Heart left ventricle (tissue), 13 donors: ENCODE measurements around the gene FUBP1.

ENCODE experiments used
- CTCF ChIP-seq, 12 donors: fragments of 200-600 bp; sonication (generic) in 4 of 12; IDR thresholded peaks; one replicate each; pipeline versions ENCODE4 v1.5.0 to v1.8.0; 2018 to 2022; ENCODE audit warnings: antibody characterized with exemption in 12 of 12, mild to moderate bottlenecking in 5 of 12
- POLR2A ChIP-seq, 2 donors: fragments of 450-650 bp; IDR thresholded peaks; one replicate each; pipeline ENCODE4 v1.6.1; 2017; ENCODE audit warnings: antibody characterized with exemption in 2 of 2, mild to moderate bottlenecking in 2 of 2, moderate library complexity in 2 of 2
- donor health status: ischemic (EF 13 %, LVEDD 7.1; RV severe dilation, severe dysfunction).
- donor health status: DM: no; HTN: yes; CAD: no.
- donor health status: DM: no; HTN: no; CAD: no.
- donor health status: ischemic (EF 25% LVEDD 6.9; RV normal size, moderate dysfunction).
- donor health status: ischemic (EF 25% LVEDD 5.7; RV mildly dilated, moderate dysfunction).
- donor health status: ischemic (EF 35%, LVEDD 5.7; RV mildly dilated, moderate dysfunction).
- donor health status: nonischemic (EF 11% LVEDD 7.7; RV severe dilation, severe dysfunction).
- donor health status: DM: yes; HTN: yes; CAD: no.
- donor health status: PGD.
- donor health status: ischemic (EF 29% LVEDD 5.4; RV normal size, mild dysfunction).
- donor health status: nonischemic (EF 23%, LVEDD 6.1; RV moderate dilation, normal function).

- TF ChIP-seq POLR2A (IDR thresholded peaks at IDR 0.05) (no peak), CTCF (IDR thresholded peaks at IDR 0.05) (no peak)
Measured at GRCh38 chr1:78005755-78006154, 26.9 kb upstream of the FUBP1 start.
